Amniotic stem cell (primary cell): ENCODE results near the gene NTRK1.
"Not testable (repeated sequence)": the region's sequence is repeated elsewhere in the genome, so short reads cannot be mapped to it uniquely, and the experiment has no call there.

ENCODE experiments used
- DNase-seq: peaks from one replicate; lab custom pipeline; 2025; lab: John Stamatoyannopoulos, UW

NTRK1 gene

DNA sequence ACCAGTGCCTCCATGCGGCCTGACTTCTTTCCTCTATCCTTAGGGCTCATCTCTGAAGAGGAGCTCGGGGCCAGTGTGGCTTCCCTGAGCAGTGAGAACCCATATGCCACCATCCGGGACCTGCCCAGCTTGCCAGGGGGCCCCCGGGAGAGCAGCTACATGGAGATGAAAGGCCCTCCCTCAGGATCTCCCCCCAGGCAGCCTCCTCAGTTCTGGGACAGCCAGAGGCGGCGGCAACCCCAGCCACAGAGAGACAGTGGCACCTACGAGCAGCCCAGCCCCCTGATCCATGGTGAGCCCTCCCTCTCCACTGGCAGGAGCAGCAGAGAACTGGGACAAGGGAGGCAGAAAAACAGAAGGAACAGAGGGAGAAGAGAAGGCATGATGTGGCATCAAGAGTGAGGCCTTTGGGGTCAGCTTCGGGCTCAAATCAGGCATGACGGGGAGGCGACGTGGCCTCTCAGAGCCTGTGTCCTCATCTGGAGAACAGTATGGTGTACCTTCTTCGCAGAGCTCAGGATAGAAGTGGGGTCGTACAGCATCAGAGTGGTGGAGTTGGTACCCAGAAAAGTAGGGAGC is 53.2 kb downstream of the NTRK1 start:
- DNase-seq: no peak

GRCh38 chr1:156914440-156914856 is 53.8 kb downstream of the NTRK1 start:
- DNase-seq: no peak

GRCh38 chr1:156920233-156921052 is 59.8 kb downstream of the NTRK1 start, which contains the start of gene LRRC71:
Gene LRRC71 (plus strand): TSS chr1:156920632. CDS start chr1:156920804, 172 bp downstream.
- peak; percentile 48 for DNase-seq

GRCh38 chr1:156921053-156921529 is 60.4 kb downstream of the NTRK1 start:
- no peak for DNase-seq

- DNase-seq: no peak
Measured at GRCh38 chr1:156922986-156923669, 62.5 kb downstream of the NTRK1 start.

GRCh38 chr1:156923670-156924477 is 63.2 kb downstream of the NTRK1 start:
- no peak for DNase-seq

GRCh38 chr1:156924478-156925153 is 64.0 kb downstream of the NTRK1 start:
- DNase-seq: no peak

- DNase-seq: no peak
Measured at GRCh38 chr1:156925154-156926010, 64.7 kb downstream of the NTRK1 start.

GRCh38 chr1:156926175-156926574 is 65.5 kb downstream of the NTRK1 start:
- DNase-seq: no peak

DNA sequence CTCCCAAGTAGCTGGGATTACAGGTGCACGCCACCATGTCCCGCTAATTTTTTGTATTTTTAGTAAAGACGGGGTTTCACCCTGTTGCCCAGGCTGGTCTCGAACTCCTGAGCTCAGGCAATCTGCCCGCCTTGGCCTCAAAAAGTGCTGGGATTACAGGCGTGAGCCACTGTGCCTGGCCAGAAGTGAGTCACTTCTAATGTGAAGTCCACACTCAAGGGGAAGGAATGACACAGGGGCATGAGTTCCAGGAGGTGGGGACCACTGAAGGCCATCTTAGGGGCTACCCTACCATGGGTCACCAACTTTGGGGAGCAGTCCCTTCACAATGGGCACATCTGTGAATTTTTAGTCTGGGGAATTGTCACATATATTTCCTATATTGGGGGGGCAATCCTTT is 66.0 kb downstream of the NTRK1 start:
- DNase-seq: not testable (repeated sequence)

GRCh38 chr1:156927215-156928042 is 66.8 kb downstream of the NTRK1 start:
- DNase-seq: peak; percentile 66

- DNase-seq: no peak
Measured at GRCh38 chr1:156928043-156928602, 67.5 kb downstream of the NTRK1 start.

GRCh38 chr1:156929596-156930238 is 69.1 kb downstream of the NTRK1 start:
- DNase-seq: no peak

DNA sequence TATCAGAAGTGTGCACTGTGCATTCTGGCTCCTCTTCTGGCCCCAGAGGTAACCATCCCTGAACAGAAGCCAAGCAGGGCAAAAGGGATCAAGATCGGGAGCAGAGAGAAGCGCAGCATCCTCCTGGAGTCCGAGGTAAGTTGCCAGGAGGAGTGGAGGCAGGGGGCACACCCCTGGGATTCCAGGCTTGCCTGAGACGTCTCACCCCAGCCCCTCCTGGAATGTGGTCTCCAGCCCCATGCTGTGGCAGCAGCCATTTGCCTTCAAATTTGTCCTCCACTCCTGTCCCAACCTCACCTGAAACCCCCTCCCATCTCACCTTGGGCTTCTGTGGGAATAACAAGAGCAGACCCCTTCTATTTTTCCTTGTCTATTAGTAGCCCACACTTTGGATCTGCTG is 69.8 kb downstream of the NTRK1 start:
- no peak for DNase-seq
